Liver (tissue), 9 donors: ENCODE results near the gene KCNA10. TPM values are rescaled to one million over a fixed set of nuclear protein-coding genes. Genes with fewer than 3 reads are reported as not detected.

Experiments used
- DNase-seq: peaks from one replicate; pipeline ENCODE4 v3.0.0-alpha.2; 2017; ENCODE audit warnings: low spot score
- H3K27ac ChIP-seq, 2 donors: one replicate each; pipeline ENCODE4 v1.7.0; 2013; ENCODE audit warnings: inconsistent platforms in 2 of 2, low read length in 2 of 2, control low read depth in 1 of 2, low read depth in 1 of 2, mild to moderate bottlenecking in 1 of 2
- H3K27me3 ChIP-seq, 4 donors: one replicate each; pipeline versions ENCODE4 v1.6.1 to v1.7.0; 2013; ENCODE audit warnings: low read length in 3 of 4, inconsistent platforms in 1 of 4, mild to moderate bottlenecking in 1 of 4, moderate library complexity in 1 of 4; ENCODE audit not compliant: control insufficient read depth in 4 of 4, insufficient read depth in 4 of 4
- H3K36me3 ChIP-seq, 4 donors: one replicate each; pipeline versions ENCODE4 v1.6.1 to v1.7.0; 2013; ENCODE audit warnings: low read length in 3 of 4, mild to moderate bottlenecking in 3 of 4, low read depth in 1 of 4, moderate library complexity in 1 of 4; ENCODE audit not compliant: control insufficient read depth in 4 of 4, insufficient read depth in 3 of 4
- H3K4me1 ChIP-seq, 4 donors: one replicate each; pipeline versions ENCODE4 v1.6.1 to v1.7.0; 2013; ENCODE audit warnings: low read length in 3 of 4, mild to moderate bottlenecking in 3 of 4, moderate library complexity in 1 of 4; ENCODE audit not compliant: control insufficient read depth in 4 of 4, insufficient read depth in 4 of 4
- H3K4me3 ChIP-seq, 3 donors: one replicate each; pipeline versions ENCODE4 v1.6.1 to v1.7.0; 2013; ENCODE audit warnings: low read length in 3 of 3, control low read depth in 1 of 3, low read depth in 1 of 3, mild to moderate bottlenecking in 1 of 3
- H3K9ac ChIP-seq, 2 donors: one replicate each; pipeline ENCODE4 v1.7.0; 2013; ENCODE audit warnings: low read length in 2 of 2, mild to moderate bottlenecking in 2 of 2, moderate library complexity in 2 of 2, control low read depth in 1 of 2, low read depth in 1 of 2
- H3K9me3 ChIP-seq, 4 donors: one replicate each; pipeline versions ENCODE4 v1.6.1 to v1.7.0; 2013; ENCODE audit warnings: low read length in 3 of 4; ENCODE audit not compliant: control insufficient read depth in 4 of 4
- ATF3 ChIP-seq: IDR thresholded peaks from 2 replicates; pipeline ENCODE4 v1.6.1; 2016; ENCODE audit warnings: antibody characterized with exemption
- CTCF ChIP-seq: fragments of 150-350 bp; IDR thresholded peaks from 2 replicates; pipeline ENCODE4 v1.5.1; 2017; ENCODE audit warnings: improper control_type of control experiment, low read depth, low read length; ENCODE audit not compliant: missing input control
- EGR1 ChIP-seq, 2 donors: IDR thresholded peaks; 2 replicates each; pipeline ENCODE4 v1.6.1; 2016 to 2018; ENCODE audit warnings: antibody characterized with exemption in 2 of 2, low read depth in 2 of 2
- FOXA1 ChIP-seq: IDR thresholded peaks from 2 replicates; pipeline ENCODE4 v1.6.1; 2016; ENCODE audit warnings: antibody characterized with exemption
- FOXA2 ChIP-seq: IDR thresholded peaks from 2 replicates; pipeline ENCODE4 v1.6.1; 2016; ENCODE audit warnings: antibody characterized with exemption
- GABPA ChIP-seq, 2 donors: IDR thresholded peaks in 1 of 2; conservative IDR thresholded peaks in 1 of 2; 2 replicates each; pipeline ENCODE4 v1.6.1; 2016; ENCODE audit warnings: antibody characterized with exemption in 2 of 2, mild to moderate bottlenecking in 1 of 2, moderate library complexity in 1 of 2
- HNF4A ChIP-seq, 2 donors: conservative IDR thresholded peaks; 2 replicates each; pipeline ENCODE4 v1.6.1; 2016; ENCODE audit warnings: antibody characterized with exemption in 2 of 2, mild to moderate bottlenecking in 2 of 2
- HNF4G ChIP-seq: IDR thresholded peaks from 2 replicates; pipeline ENCODE4 v1.6.1; 2016; ENCODE audit warnings: antibody characterized with exemption
- JUND ChIP-seq, 2 donors: IDR thresholded peaks; 2 replicates each; pipeline ENCODE4 v1.6.1; 2016; ENCODE audit warnings: antibody characterized with exemption in 2 of 2
- NR2F2 ChIP-seq: IDR thresholded peaks from 2 replicates; pipeline ENCODE4 v1.6.1; 2016; ENCODE audit warnings: antibody characterized with exemption
- RAD21 ChIP-seq, 2 donors: IDR thresholded peaks; 2 replicates each; pipeline ENCODE4 v1.6.1; 2016; ENCODE audit warnings: antibody characterized with exemption in 2 of 2, mild to moderate bottlenecking in 2 of 2
- REST ChIP-seq: IDR thresholded peaks from 2 replicates; pipeline ENCODE4 v1.6.1; 2016; ENCODE audit warnings: antibody characterized with exemption, mild to moderate bottlenecking
- RXRA ChIP-seq, 2 donors: IDR thresholded peaks; 2 replicates each; pipeline ENCODE4 v1.6.1; 2017 to 2018; ENCODE audit warnings: antibody characterized with exemption in 2 of 2, mild to moderate bottlenecking in 1 of 2
- SP1 ChIP-seq: IDR thresholded peaks from 2 replicates; pipeline ENCODE4 v1.6.1; 2018; ENCODE audit warnings: antibody characterized with exemption, mild to moderate bottlenecking
- TAF1 ChIP-seq: conservative IDR thresholded peaks from 2 replicates; pipeline ENCODE4 v1.6.1; 2016; ENCODE audit warnings: antibody characterized with exemption, mild to moderate bottlenecking
- YY1 ChIP-seq: IDR thresholded peaks from 2 replicates; pipeline ENCODE4 v1.6.1; 2016; ENCODE audit warnings: antibody characterized with exemption, mild to moderate bottlenecking
- ZBTB33 ChIP-seq: IDR thresholded peaks from 2 replicates; pipeline ENCODE4 v1.6.1; 2016; ENCODE audit warnings: antibody characterized with exemption
- WGBS: extraction: QIAGEN DNeasy Blood & Tissue Kit; methylation state at CpG from one replicate; pipeline ENCODE4 v1.1.7; 2013; 5-methylcytosine and 5-hydroxymethylcytosine counted together
- polyA plus RNA-seq, 2 donors: library from polyadenylated mRNA; stranded (reverse) in 1 of 2; unstranded in 1 of 2; fragments of 200-250 nt in 1 of 2; fragments of >200 nt in 1 of 2; fragmentation: Nextera tagmentation in 1 of 2; extraction: Ambion mirVana in 1 of 2; gene quantifications; one replicate each; pipeline versions ENCODE4 v1.2.1 to v1.2.3, GENCODE V29; 2013 to 2015
- total RNA-seq, 2 donors: library from RNA; depleted of rRNA; stranded (reverse); fragments of >200 nt; gene quantifications; one replicate each; pipeline ENCODE4 v1.2.3, GENCODE V29; 2014
- TF ChIP-seq, protein P1 (sequence below): IDR thresholded peaks from 2 replicates; pipeline ENCODE4 v1.6.1; 2016; ENCODE audit warnings: antibody characterized with exemption
- donor health status: healthy.
- donor health status: healthy.
- donor health status: healthy.
- donor health status: healthy.
- donor health status: healthy.

The KCNA10 gene
- total and polyA plus RNA-seq, 4 donors, result not detected

DNA sequence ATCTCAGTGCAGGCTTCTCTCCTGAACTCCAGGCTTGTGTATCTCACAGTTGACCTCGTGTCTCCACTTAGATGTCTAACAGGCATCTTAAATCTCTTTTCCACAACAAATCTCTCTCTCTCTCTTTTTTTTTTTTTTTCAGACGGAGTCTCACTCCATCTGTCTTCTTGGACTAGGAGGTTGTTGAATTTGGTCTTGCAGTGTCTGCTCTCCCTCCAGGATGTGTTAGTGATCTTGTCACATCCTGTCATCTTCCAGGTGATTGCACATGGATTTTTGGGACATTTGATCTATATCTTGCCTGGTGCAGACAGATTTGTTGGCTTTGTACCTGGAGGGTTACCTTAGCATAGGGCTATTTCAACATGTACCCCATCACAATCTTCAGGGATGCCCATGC, 26.5 kb upstream of the KCNA10 start:
- TF ChIP-seq YY1, result no peak
- no peak for TF ChIP-seq SP1
- TF ChIP-seq, protein P1, sequence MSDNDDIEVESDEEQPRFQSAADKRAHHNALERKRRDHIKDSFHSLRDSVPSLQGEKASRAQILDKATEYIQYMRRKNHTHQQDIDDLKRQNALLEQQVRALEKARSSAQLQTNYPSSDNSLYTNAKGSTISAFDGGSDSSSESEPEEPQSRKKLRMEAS, result no peak
- TF ChIP-seq CTCF, result no peak
- TF ChIP-seq FOXA1, result no peak
- no peak for TF ChIP-seq RAD21 (IDR thresholded peaks at IDR 0.05)
- TF ChIP-seq RXRA (IDR thresholded peaks at IDR 0.05), result no peak
- no peak for TF ChIP-seq ATF3
- TF ChIP-seq EGR1 (IDR thresholded peaks at IDR 0.05; ENCODE audit: low read depth in 2 of 2), result no peak
- no peak for TF ChIP-seq REST
- TF ChIP-seq JUND (IDR thresholded peaks at IDR 0.05), result no peak
- no peak for TF ChIP-seq ZBTB33
- TF ChIP-seq GABPA (IDR thresholded peaks at IDR 0.05 in 1 of 2, conservative IDR thresholded peaks at IDR 0.05 in 1 of 2), result no peak
- TF ChIP-seq NR2F2, result no peak
- no peak for TF ChIP-seq HNF4G
- TF ChIP-seq FOXA2, result no peak
- no peak for TF ChIP-seq TAF1
- TF ChIP-seq HNF4A (conservative IDR thresholded peaks at IDR 0.05), result no peak
- 39% methylated on average over 2 of the region's 2 CpGs for WGBS
- Histone ChIP-seq H3K27ac (no peak overlapping the region), H3K36me3 (no peaks in the 10 kb centered on the region), H3K9me3 (no peaks in the 10 kb centered on the region), H3K27me3 (peaks cover 0 to 2% (median 0%) of the 10 kb centered on the region in 4 donors), H3K4me3 (no peak overlapping the region), H3K9ac (no peak overlapping the region), H3K4me1 (no peaks in the 10 kb centered on the region)
- no peak for DNase-seq
